HG03108 (cell line): ENCODE measurements around the gene SYNDIG1L.

ENCODE experiments used
- ATAC-seq: cut with Tn5 transposase; IDR thresholded peaks from one replicate; pipeline ENCODE4 v1.9.1; 2021; ENCODE audit warnings: moderate library complexity; ENCODE audit not compliant: unreplicated experiment

Gene SYNDIG1L

DNA sequence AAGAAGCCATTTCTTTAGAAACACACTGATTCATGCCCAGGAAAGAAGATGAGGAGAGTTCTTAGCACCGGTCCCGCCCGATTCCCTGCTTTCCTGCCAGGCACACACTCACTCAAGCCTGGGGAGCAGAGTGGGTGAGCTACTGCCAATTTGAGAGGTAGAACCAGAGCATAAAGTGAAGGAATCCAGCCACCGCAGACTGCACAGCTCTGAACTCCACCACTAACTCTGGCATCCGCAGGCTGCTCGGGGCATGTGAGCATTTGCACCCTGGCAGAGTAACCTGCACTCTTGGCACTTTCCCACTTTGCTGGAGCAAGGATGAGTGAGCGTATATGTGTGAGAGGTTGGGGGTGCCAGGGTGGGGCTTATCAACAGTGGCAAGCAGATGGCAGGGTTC is 4.0 kb upstream of the SYNDIG1L start:
- no peak for ATAC-seq

DNA sequence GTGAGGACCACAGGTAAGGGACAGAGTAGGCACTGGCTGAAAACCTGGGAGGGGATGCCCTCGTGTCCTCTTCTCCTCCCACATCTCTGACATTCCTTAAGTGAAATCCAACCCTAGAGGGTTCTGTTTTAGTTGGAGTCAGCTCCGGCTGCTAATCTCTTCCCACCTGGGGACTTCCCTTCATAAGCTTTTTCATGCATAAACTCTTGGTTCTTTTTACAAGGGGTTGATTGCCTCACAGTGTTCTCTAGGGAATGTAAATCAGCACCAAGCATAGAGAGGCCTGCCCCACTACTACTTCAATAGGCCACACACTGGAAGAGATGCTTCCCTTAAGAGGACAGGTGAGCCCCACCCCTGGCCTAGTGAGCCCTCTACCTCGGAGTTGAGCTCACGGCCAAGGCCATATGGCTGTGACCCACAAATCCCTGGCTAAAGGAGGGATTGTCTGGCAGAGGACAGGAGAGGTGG is 3.2 kb upstream of the SYNDIG1L start:
- no peak for ATAC-seq

DNA sequence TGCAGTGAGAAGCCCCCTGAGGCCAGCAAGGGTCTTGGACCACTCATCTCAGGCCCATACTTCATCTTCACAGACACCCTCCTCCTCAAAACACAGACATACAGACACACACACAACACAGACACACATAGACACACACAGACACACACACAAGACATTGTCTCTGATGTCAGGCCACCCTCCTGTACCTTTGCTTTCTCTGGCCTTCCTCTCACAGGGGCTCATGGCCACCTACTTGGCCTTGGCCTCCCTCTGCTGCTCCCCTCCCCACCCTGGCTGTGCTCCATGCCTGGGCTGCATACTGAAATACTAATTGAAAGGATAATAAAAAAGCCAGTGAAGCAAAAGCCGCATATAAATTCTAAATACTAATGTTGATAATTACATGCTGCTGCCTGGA is 1.6 kb upstream of the SYNDIG1L start:
- ATAC-seq, result no peak

DNA sequence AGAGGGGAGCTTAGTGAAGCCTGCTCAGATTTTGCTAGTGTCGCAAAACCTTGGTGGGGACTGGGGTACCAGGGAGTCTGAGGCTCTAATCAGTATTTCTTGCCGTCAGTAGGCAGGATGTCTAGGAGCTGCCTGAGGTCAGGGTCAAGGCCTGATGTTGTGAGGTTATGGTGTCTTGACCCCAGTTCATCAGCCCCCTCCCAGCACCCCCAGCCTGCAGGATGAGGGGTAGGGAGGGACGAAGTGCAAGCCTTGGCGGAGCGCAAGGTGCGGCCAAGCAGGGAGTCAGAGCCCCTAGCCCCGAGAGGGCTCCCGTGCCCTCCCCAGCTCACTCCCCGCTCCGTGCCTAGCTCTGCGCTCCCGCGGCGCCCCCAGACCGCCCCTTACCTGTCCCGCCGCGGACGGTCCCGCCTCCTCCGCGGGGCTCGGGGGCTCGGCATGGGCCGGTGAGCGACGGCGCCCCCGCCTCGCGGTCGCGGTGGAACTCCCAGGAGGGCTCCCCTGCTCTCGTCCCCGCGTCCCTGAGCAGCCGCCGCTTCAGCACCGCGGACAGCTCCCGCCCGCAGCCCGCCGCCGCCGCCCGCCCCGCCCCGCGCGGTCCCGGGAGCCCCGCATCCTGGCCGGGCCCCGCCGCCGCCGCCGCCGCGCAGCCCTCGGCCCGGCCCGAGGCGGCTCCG is 347 bp downstream of the SYNDIG1L start:
- no peak for ATAC-seq

DNA sequence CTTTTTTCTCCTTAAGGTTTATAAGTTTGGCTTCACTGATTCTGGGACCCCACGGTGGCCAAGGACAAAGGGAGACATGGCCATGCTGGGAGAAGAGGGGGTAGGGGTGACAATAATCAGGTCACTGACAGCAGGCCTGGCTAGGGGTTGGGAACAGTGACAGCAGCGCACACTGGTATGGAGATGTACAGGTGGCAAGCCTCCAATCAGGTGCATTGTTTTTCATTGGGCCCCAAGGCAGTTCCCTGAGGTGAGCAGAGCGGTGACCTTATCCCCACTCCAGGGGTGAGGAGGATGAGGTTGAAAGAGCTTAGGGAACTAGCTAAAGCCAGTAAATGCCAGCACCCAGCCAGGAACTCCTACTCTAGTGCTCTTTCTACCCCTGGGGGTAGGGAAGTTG is 1.4 kb downstream of the SYNDIG1L start:
- no peak for ATAC-seq

DNA sequence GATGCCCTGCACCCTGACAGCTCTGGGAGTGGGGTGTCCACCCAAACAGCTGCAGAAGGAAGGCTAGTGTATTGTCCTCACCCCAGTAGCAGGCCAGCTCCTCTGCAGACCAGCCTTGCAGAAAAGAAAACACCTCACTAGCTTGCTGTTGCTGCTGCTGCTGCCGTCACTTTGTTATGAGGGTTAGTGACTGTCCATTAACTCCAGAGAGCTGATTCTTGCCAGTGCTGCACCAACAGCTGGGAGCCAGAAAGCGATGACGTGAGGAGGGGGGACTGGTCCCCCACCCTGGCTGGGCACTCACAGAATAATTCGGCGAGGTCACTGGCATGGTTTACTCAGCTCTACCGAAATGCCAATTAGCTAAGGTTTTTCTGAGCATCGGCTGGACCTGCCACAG is 2.8 kb downstream of the SYNDIG1L start:
- ATAC-seq, result no peak

DNA sequence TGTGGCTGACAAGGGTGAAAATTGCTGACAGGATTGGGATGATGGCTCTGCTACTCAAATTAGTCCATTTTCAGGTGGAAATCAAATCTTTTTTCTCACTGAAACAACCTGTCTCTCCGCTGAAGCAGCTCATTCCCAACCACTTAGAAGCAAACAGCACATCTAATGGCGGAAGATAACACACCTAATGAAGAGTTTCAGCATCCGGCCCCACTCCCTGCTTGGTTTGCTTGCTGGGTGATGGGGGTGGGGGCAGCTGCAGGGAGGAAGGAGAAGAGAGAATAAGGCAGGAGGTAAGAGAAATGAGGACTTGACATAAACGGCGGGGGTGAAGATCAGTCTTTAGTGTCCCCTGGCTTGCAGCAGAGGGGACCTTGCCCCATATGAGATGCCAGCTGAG is 4.0 kb downstream of the SYNDIG1L start:
- no peak for ATAC-seq

DNA sequence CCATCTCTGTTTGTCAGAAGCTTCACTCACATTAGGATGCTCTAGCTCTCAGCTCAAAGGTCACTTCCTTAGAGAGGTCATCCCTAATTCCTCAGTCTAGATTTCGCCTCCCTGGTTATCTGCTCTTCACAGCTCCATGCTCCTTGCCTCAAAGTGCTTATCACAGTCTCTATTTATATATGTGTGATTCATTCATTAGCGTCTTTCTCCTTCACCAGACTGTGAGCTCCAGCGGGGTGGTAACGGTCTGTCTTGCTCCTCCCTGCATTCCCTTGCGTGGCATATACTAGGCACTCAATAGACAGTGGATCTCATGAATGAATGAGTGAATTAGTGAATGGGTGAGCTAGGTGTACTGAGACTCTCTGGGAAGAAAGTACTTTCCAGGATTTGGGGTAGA is 6.9 kb downstream of the SYNDIG1L start:
- no peak for ATAC-seq

DNA sequence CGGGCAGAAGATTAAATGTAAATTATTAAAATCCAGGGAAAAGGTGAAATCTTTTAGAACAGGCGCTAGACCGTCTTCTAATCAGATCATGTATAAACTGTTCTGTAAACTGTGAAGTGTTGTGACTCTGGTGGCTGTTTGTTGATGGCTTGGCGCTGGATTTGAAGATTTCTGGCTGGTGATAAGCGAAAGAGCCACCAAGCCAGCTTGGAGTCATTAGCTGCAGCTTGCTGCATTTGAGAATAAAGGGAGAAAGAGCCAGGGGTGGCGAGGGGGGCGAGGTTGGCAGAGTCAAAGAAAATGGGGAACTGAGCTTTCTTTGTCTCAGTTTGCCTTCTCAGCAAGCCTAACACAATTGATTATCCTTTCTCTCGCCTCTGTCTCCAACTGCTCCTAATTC is 8.0 kb downstream of the SYNDIG1L start:
- ATAC-seq, result no peak

DNA sequence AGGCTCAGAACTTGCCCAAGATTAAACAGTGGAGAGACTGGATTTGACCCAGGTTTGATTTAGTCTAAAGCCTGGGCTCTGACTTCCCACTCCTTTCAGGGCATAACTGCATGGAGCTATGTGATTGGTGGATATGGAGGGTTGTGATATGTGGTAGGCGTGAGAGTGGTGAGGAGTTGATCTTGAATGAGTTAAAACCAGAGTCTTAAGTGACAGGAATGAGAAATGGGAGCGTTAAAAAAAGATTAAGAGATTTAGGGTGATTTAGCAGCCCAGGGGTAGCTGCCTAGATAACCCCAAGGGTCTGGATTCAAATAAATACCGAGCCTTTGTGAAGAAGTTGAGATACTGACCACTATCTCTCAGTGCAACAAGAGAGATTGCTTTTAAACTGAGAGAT is 8.4 kb downstream of the SYNDIG1L start:
- ATAC-seq, result no peak

DNA sequence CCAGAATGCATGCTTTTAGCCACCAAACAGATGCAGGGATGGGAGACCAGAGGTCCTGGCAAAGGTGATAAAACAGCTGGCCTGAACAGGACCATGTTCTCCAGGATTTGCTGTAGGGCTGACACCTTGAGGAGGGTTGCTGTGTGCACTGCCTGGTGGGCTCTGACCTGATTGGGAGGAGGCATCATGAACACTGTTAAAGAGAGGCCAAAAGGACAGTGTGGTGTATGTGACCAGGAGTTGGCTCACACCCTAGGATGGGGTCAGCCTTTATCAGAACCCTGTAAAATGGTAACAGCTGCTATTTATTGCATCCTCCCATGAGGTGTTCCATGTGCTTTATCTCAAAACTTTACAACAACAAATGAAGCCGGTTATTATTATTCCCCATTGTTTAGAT is 8.8 kb downstream of the SYNDIG1L start:
- ATAC-seq, result no peak

DNA sequence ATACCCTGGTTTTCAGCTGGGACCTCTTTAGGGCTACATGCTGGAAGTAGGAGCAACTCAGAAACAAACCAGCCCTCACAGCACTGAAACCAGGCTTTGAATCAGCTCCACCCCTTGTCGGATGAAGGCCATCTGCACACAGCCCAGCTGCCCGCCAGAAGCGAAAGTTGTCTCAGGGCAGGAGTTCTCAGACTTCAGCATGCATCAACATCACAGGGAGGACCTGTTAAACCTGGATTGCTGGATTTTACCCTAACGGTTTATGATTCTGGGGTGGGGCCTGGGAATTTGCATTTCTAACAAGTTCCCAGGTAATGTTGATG is 10.9 kb downstream of the SYNDIG1L start:
- no peak for ATAC-seq

DNA sequence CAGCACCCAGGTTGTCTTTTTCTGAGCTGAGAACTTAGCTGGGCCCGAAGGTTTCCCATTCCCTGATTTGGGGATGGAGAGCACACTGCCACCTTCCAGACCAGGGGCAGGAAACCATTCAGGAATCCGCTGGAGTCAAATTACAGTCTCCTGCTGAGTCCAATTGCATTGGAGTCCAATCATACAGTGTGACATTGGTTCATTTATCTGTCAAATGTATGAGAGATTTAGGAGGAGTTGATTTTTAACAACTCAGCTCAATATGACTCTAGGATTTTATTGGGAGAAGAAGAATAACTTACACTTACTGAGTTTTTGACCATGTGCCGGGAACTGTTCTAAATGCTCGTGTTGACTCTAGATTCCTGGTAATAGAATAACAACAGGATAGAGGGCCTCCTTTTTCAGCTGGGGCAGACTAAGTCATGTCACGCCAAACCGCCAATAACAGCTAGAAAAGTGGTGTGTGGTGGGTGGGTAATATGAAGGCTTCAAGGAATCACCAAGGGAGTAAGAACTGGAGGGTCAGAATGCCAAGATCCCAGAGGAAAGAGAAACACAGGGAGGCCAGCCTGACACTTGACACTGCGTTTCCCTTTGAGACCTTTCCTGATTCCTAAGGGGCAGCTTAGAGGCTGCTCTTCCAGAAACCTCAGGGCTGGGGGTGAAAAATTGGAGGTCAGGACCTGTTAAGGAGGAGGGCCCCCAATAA is 11.5 kb downstream of the SYNDIG1L start:
- no peak for ATAC-seq

DNA sequence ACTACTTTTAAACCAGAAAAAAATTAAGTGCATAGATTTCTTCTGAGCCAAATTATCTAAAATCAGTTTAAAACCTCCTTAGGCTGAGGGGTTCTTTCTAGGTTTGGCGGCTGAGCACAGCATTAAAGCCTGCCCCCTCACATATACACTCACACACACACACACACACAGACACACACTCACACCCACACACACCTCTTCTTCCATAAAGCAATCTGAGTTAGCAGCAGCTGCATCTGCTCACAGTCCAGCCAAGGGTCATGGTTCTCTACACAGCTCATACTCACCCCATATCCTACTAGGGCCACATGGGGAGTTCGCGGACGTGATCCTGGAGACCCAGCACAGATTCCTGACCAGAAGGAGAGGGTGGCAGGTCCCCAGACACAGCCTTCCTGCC is 12.4 kb downstream of the SYNDIG1L start:
- ATAC-seq, result no peak

DNA sequence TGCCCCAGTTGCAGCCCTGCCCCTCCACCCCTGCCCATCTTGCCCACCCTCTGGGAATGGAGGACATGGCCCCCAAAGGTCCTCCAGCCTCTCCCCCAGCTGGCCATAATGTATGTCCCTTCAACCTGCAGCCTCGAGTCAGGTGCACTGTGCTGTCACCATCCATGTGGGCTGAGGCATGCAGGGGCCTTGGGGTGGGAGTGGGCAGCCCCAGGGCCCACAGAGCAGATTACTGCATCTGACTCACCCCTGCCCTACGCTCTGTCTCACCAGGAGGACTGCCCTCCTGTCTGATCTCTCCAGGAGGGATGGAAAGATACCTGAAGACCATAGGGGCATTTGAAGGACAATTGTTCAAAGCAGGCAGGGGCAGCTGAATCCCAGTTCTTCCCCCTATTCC is 13.3 kb downstream of the SYNDIG1L start:
- no peak for ATAC-seq

DNA sequence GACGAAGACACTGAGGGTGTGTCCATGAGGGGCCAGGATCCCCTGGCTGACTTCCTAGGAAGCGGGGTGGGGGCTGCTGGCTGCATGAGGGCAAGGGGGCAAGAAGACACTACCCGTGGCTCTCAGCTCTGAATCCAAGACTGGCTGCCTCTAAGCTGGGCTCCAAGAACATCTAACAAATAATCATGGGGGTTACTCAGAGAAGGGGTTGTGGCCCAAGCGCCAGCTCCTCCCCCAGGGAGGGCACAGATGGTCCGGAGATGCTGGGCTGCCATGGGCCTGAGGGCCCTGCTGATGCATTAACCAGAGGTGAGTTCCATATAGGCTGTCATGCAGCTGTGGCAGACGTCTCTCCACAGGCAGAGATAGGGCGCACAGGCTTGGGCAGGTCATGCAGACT is 14.3 kb downstream of the SYNDIG1L start:
- ATAC-seq, result no peak

DNA sequence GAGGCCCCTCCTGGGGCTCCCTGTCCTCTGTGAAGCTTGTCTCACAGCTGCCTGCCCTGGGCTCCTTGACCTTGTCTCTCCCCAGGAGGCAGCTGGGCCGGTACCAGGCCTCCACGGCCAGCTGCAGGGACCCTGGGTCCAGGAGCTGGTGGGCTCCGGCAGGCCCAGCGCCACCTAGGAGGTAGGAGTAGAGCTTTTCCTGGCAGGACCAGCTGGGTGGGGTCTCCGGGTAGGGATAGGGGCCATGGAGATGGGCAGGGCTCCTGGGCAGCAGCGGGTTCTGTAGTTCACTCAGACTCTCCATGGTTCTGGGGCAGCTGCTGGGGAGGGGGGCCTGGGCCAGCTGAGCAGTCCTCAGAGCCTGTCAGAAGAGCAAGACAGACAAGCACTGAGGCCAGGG is 16.6 kb downstream of the SYNDIG1L start:
- no peak for ATAC-seq

DNA sequence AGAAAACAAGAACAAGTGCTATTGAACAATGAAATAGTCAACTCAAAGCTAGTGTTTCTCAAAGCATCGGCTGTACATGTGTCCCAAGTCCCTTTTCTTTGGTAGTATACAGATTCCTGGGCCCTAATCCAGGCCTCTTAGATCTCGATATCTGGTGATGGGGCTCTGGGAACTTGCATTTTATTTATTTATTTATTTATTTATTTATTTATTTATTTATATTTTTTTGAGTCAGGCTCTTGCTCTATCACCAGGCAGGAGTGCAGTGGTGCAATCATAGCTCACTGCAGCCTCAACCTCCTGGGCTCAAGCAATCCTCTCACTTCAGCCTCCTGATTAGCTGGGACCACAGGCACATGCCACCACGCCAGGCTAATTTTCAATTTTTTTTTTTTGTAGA is 17.1 kb downstream of the SYNDIG1L start:
- ATAC-seq, result no peak

DNA sequence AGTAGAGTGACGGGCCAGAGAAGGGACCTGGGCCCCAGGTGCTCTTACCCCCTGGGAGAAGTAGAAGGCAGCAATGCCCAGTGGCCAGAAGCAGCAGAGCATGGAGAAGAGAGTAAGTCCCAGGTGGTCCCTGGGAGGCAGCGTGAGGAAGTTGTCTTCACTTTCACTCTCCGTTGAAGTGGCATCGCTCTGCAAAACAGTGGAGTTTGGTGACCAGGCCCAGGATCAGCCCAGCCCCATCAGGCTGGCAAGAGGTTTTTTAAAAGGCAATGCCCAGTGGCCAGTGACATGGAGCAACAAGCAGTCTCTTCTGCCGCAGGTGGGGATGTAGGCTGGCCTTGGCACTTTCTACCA is 18.2 kb downstream of the SYNDIG1L start:
- ATAC-seq, result no peak

DNA sequence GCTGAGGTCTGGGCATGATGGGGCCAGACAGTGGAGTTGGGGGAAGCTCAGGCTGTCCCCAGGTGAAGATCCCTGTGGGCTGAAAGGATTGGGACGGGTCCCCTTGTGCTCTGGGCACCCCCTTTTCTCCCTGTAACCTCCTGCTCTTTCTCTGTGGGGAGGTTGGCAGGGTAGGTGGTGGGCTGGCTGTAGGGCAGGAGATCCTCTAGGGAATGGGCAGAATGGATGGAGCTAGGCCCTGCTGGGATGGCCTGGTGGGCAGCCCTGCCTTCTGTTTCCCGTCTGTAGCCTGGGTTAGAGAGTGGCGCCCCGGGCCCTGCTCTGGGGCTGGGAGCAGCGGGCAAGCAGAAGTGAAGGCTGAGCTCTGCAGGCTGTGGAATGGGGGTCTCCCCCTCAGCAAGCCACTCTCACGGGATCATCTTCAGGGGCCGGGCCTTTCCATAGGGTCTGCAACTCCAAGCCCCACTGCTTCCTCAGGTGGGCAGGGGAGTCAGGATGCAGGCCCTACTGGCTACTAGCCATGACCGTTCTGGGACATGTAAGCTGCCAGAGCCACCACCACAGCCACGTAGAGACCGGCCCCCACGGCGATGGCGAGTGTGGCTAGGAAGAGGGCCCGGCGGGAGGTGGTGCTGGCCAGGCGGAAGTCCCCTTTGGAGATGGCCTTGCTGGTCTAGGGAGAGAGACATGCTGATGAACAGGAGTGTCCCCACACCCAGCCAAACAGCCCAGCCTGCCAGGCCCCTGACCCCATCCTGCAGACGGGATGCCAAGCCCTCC is 18.8 kb downstream of the SYNDIG1L start:
- ATAC-seq, result no peak

DNA sequence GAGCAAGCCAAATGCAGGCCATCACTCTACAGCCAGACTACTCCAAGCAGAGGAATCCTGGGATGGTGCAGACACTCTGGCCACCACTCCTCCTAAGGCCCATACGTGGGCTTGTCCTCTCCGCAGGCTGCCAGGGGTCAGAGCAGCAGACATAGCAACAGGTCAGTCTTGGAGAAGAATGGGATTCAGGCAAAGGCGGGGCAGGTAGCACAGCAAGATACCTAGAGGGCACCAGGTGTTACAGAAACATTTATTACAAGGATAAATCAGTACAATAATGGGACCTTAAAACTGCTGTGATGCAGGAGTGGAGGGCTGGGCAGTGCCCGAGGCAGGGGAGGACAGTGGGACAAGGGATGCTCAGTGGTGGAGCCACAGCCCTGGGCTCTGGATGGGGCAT is 20.3 kb downstream of the SYNDIG1L start:
- no peak for ATAC-seq

DNA sequence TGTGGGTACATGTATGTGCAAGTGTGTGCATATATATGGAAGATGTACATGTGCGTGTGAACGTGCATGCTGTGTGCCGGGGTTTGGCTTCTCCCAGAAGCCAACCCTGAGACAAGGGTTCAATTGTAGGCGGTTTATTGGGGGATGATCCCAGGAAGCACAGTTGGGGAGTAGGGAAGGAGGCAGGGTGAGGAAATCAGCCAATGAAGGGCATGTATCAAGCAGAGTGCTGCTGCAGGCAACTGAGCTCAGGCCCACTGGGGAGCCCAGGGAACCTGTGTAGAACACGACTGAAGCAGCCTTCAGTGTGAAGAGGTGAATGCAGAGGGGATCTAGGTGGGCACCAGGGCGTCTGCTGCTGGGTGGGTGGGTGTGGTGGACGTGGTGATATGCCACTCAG is 21.6 kb downstream of the SYNDIG1L start:
- ATAC-seq, result no peak
